Fibroblast of lung (primary cell): ENCODE measurements around the gene NOM1.

Source experiments
- CTCF ChIP-seq, 2 donors: IDR thresholded peaks in 1 of 2; conservative IDR thresholded peaks in 1 of 2; 1 replicate in 1 of 2; 2 replicates in 1 of 2; pipeline ENCODE4 v1.5.1; 2011 to 2012; ENCODE audit warnings: low read length in 2 of 2, control low read depth in 1 of 2, inconsistent platforms in 1 of 2, low read depth in 1 of 2, mild to moderate bottlenecking in 1 of 2
- EZH2 ChIP-seq: IDR thresholded peaks from 2 replicates; pipeline ENCODE4 v1.5.1; 2012; ENCODE audit warnings: low read length, control low read depth, mild to moderate bottlenecking; ENCODE audit errors: missing control alignments

GRCh38 chr7:157006205-157006747, 56.8 kb downstream of the NOM1 start:
- no peak for TF ChIP-seq CTCF (conservative IDR thresholded peaks at IDR 0.05 in 1 of 2, IDR thresholded peaks at IDR 0.05 in 1 of 2; ENCODE audit: low read depth in 1 of 2, low read length in 2 of 2)
- peak; percentile 66 for TF ChIP-seq EZH2
